Astrocyte (in vitro differentiated cells and primary cell): ENCODE results near the gene DYRK1A. TPM values are rescaled to one million over a fixed set of nuclear protein-coding genes. Genes with fewer than 3 reads are reported as not detected.

Source experiments
- DNase-seq: peaks from one replicate; pipeline ENCODE4 v3.0.0-alpha.2; 2010; ENCODE audit warnings: low read depth
- FAIRE-seq: peaks from 2 replicates; lab custom pipeline; 2011; peaks lifted over from hg19 to GRCh38; lab: Jason Lieb, UNC
- H2AFZ ChIP-seq: 2 replicates; pipeline ENCODE4 v1.6.0; 2012; ENCODE audit warnings: low read depth, low read length, inconsistent platforms
- H3K27ac ChIP-seq: 2 replicates; pipeline ENCODE4 v1.5.1; 2011; ENCODE audit warnings: low read depth, low read length, inconsistent platforms
- H3K27me3 ChIP-seq: 2 replicates; pipeline ENCODE4 v1.6.0; 2011; ENCODE audit warnings: low read length, inconsistent platforms; ENCODE audit not compliant: insufficient read depth
- H3K36me3 ChIP-seq: 2 replicates; pipeline ENCODE4 v1.5.1; 2011; ENCODE audit warnings: low read length, inconsistent platforms; ENCODE audit not compliant: insufficient read depth
- H3K4me1 ChIP-seq: 2 replicates; pipeline ENCODE4 v1.5.1; 2011; ENCODE audit warnings: low read length, inconsistent platforms; ENCODE audit not compliant: insufficient read depth
- H3K4me2 ChIP-seq: 2 replicates; pipeline ENCODE4 v1.6.0; 2012; ENCODE audit warnings: low read length, inconsistent platforms
- H3K4me3 ChIP-seq: 2 replicates; pipeline ENCODE4 v1.5.1; 2011; ENCODE audit warnings: low read depth, mild to moderate bottlenecking, low read length, inconsistent platforms; ENCODE audit not compliant: insufficient read depth
- H3K79me2 ChIP-seq: 2 replicates; pipeline ENCODE4 v1.6.0; 2012; ENCODE audit warnings: mild to moderate bottlenecking, low read length, inconsistent platforms; ENCODE audit not compliant: insufficient read depth
- H3K9ac ChIP-seq: 2 replicates; pipeline ENCODE4 v1.6.0; 2012; ENCODE audit warnings: mild to moderate bottlenecking, low read length, inconsistent platforms
- H3K9me3 ChIP-seq: 2 replicates; pipeline ENCODE4 v1.5.1; 2012; ENCODE audit warnings: low read depth, mild to moderate bottlenecking, low read length, inconsistent platforms; ENCODE audit not compliant: insufficient read depth
- H4K20me1 ChIP-seq: 2 replicates; pipeline ENCODE4 v1.6.0; 2012; ENCODE audit warnings: low read length, inconsistent platforms; ENCODE audit not compliant: insufficient read depth
- H3K27ac Mint-ChIP-seq: one replicate; pipeline ENCODE4 v1.8.0; 2021; ENCODE audit warnings: mild to moderate bottlenecking, mixed read lengths; ENCODE audit not compliant: unreplicated experiment
- H3K27me3 Mint-ChIP-seq: one replicate; pipeline ENCODE4 v1.8.0; 2021; ENCODE audit warnings: low read depth, mixed read lengths; ENCODE audit not compliant: unreplicated experiment
- H3K36me3 Mint-ChIP-seq: one replicate; pipeline ENCODE4 v1.8.0; 2021; ENCODE audit warnings: low read depth, mixed read lengths; ENCODE audit not compliant: unreplicated experiment
- H3K4me1 Mint-ChIP-seq: one replicate; pipeline ENCODE4 v1.8.0; 2021; ENCODE audit warnings: low read depth, mixed read lengths; ENCODE audit not compliant: unreplicated experiment
- H3K4me3 Mint-ChIP-seq: one replicate; pipeline ENCODE4 v1.8.0; 2021; ENCODE audit warnings: mild to moderate bottlenecking, moderate library complexity, mixed read lengths; ENCODE audit not compliant: unreplicated experiment
- H3K9me3 Mint-ChIP-seq: one replicate; pipeline ENCODE4 v1.8.0; 2021; ENCODE audit warnings: mild to moderate bottlenecking, mixed read lengths; ENCODE audit not compliant: unreplicated experiment
- EZH2 ChIP-seq: IDR thresholded peaks from 2 replicates; pipeline ENCODE4 v1.6.1; 2012; ENCODE audit warnings: mild to moderate bottlenecking, low read length, inconsistent platforms; ENCODE audit not compliant: insufficient read depth
- total RNA-seq: library from RNA; stranded (reverse); gene quantifications from 2 replicates; pipeline ENCODE4 v1.2.1, GENCODE V29; 2021
- TF ChIP-seq, protein P1 (sequence below): IDR thresholded peaks from 2 replicates; pipeline ENCODE4 v1.5.1; 2011; ENCODE audit warnings: low read depth, mild to moderate bottlenecking, inconsistent platforms, low read length, moderate library complexity; ENCODE audit not compliant: insufficient read depth

The DYRK1A gene
- total RNA-seq, 1 donor from 2014 or later = 44.6 TPM

- Histone ChIP-seq H3K4me1 (no peaks in the 10 kb centered on the region), H3K36me3 (no peaks in the 10 kb centered on the region), H4K20me1 (no peaks in the 10 kb centered on the region), H3K79me2 (no peaks in the 10 kb centered on the region), H3K27me3 (no peaks in the 10 kb centered on the region), H3K27ac (no peak overlapping the region), H2AFZ (no peak overlapping the region), H3K4me3 (no peak overlapping the region), H3K4me2 (no peak overlapping the region), H3K9ac (no peak overlapping the region), H3K9me3 (no peaks in the 10 kb centered on the region)
- Mint-ChIP-seq H3K36me3 (no peaks in the 10 kb centered on the region), H3K27ac (no peak overlapping the region), H3K4me1 (peaks cover 7% of the 10 kb centered on the region), H3K27me3 (peaks cover 11% of the 10 kb centered on the region), H3K9me3 (peaks cover 6% of the 10 kb centered on the region), H3K4me3 (no peak overlapping the region)
- no peak for FAIRE-seq
- DNase-seq = no peak
- TF ChIP-seq EZH2 = no peak
- TF ChIP-seq, protein P1, sequence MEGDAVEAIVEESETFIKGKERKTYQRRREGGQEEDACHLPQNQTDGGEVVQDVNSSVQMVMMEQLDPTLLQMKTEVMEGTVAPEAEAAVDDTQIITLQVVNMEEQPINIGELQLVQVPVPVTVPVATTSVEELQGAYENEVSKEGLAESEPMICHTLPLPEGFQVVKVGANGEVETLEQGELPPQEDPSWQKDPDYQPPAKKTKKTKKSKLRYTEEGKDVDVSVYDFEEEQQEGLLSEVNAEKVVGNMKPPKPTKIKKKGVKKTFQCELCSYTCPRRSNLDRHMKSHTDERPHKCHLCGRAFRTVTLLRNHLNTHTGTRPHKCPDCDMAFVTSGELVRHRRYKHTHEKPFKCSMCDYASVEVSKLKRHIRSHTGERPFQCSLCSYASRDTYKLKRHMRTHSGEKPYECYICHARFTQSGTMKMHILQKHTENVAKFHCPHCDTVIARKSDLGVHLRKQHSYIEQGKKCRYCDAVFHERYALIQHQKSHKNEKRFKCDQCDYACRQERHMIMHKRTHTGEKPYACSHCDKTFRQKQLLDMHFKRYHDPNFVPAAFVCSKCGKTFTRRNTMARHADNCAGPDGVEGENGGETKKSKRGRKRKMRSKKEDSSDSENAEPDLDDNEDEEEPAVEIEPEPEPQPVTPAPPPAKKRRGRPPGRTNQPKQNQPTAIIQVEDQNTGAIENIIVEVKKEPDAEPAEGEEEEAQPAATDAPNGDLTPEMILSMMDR = no peak
These were observed 189.2 kb downstream of the DYRK1A start for GRCh38 chr21:37555672-37556261.

GRCh38 chr21:37557261-37557950, 190.8 kb downstream of the DYRK1A start:
- H3K4me1 ChIP-seq = no peaks in the 10 kb centered on the region
- FAIRE-seq (no peak), DNase-seq (no peak)
- H3K27me3 ChIP-seq = no peaks in the 10 kb centered on the region
- H3K4me1 Mint-ChIP-seq = peaks cover 6% of the 10 kb centered on the region
- no peak overlapping the region for H3K27ac ChIP-seq
- peaks cover 6% of the 10 kb centered on the region for H3K9me3 Mint-ChIP-seq
- H3K27me3 Mint-ChIP-seq = peaks cover 10% of the 10 kb centered on the region
- no peak overlapping the region for H3K4me3 ChIP-seq
- H3K9ac ChIP-seq = no peak overlapping the region
- no peak overlapping the region for H3K27ac Mint-ChIP-seq
- H3K79me2 ChIP-seq = no peaks in the 10 kb centered on the region
- peaks cover 1% of the 10 kb centered on the region for H3K36me3 Mint-ChIP-seq
- no peak overlapping the region for H3K4me3 Mint-ChIP-seq
- H3K4me2 ChIP-seq = no peak overlapping the region
- no peaks in the 10 kb centered on the region for H4K20me1 ChIP-seq
- no peaks in the 10 kb centered on the region for H3K36me3 ChIP-seq
- no peaks in the 10 kb centered on the region for H3K9me3 ChIP-seq
- no peak overlapping the region for H2AFZ ChIP-seq
- TF ChIP-seq EZH2 = no peak
- TF ChIP-seq, protein P1 = no peak

DNA sequence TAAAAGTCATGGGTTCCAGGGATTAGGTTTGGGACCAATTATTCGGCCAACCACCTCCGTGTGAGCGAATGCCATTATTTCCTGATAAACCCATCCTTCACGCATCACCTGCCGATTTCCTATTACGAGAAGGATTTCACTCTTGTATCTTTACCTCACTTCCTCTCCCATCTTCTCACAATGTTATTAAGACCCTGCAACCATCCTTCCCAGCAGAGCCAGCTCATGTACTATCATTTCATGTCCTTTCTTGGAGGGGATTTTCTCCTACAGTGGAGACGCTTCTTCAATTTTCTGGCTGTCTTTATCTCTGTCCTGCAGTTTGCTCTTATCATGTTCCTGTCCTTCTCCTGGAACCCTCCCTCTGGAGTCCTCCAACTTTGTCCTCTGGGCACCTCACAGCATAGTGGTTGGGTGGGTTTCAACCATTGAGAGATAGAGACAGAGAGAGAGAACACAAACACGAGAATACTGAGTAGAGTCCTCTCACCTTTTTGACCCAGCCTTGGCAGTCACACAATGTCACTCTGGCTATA, 192.2 kb downstream of the DYRK1A start:
- Histone ChIP-seq H3K36me3 (no peaks in the 10 kb centered on the region), H3K4me2 (no peak overlapping the region), H2AFZ (no peak overlapping the region), H3K4me3 (no peak overlapping the region), H3K27ac (no peak overlapping the region), H3K4me1 (peaks cover 6% of the 10 kb centered on the region), H3K9me3 (peaks cover 5% of the 10 kb centered on the region), H3K27me3 (no peaks in the 10 kb centered on the region), H3K9ac (no peak overlapping the region), H3K79me2 (no peaks in the 10 kb centered on the region), H4K20me1 (no peaks in the 10 kb centered on the region)
- TF ChIP-seq, protein P1 = no peak
- TF ChIP-seq EZH2 = no peak
- no peak overlapping the region for H3K27ac Mint-ChIP-seq
- H3K9me3 Mint-ChIP-seq = peaks cover 6% of the 10 kb centered on the region
- H3K4me3 Mint-ChIP-seq = no peak overlapping the region
- DNase-seq = no peak
- peaks cover 6% of the 10 kb centered on the region for H3K27me3 Mint-ChIP-seq
- no peak for FAIRE-seq
- H3K4me1 Mint-ChIP-seq = peaks cover 3% of the 10 kb centered on the region
- peaks cover 1% of the 10 kb centered on the region for H3K36me3 Mint-ChIP-seq
